Natural killer cell (primary cell): ENCODE measurements around the gene RARA. TPM values are rescaled to one million over a fixed set of nuclear protein-coding genes. Genes with fewer than 3 reads are reported as not detected.

ENCODE experiments used
- ATAC-seq, 3 donors: fragments of 150-1000 bp in 2 of 3; fragments of 200-7000 bp in 1 of 3; cut with Tn5 transposase; 1 replicate in 1 of 3; 2 replicates in 2 of 3; pipeline ENCODE4 v1.10.0; 2021; ENCODE audit warnings: mild to moderate bottlenecking in 2 of 3, moderate library complexity in 2 of 3
- DNase-seq, 2 donors: peaks; one replicate each; pipeline versions ENCODE4 v3.0.0 to v3.0.0-alpha.2; 2013 to 2021; ENCODE audit warnings: mixed read lengths in 1 of 2
- H3K27ac ChIP-seq: one replicate; pipeline ENCODE4 v1.5.1; 2013; ENCODE audit warnings: mild to moderate bottlenecking, low read length
- H3K27me3 ChIP-seq: one replicate; pipeline ENCODE4 v1.6.1; 2013; ENCODE audit warnings: low read length; ENCODE audit not compliant: control insufficient read depth, insufficient read depth
- H3K36me3 ChIP-seq: one replicate; pipeline ENCODE4 v1.6.1; 2013; ENCODE audit warnings: low read length; ENCODE audit not compliant: control insufficient read depth, insufficient read depth
- H3K4me1 ChIP-seq: one replicate; pipeline ENCODE4 v1.6.1; 2013; ENCODE audit warnings: low read length; ENCODE audit not compliant: control insufficient read depth, insufficient read depth
- H3K4me3 ChIP-seq: one replicate; pipeline ENCODE4 v1.5.1; 2013; ENCODE audit warnings: low read length
- H3K9me3 ChIP-seq: one replicate; pipeline ENCODE4 v1.6.1; 2013; ENCODE audit warnings: low read length; ENCODE audit not compliant: control insufficient read depth, insufficient read depth
- H3K27ac Mint-ChIP-seq, 2 donors: one replicate each; pipeline ENCODE4 v1.8.0; 2022; ENCODE audit warnings: mild to moderate bottlenecking in 2 of 2, mixed read lengths in 2 of 2, moderate library complexity in 1 of 2
- H3K27me3 Mint-ChIP-seq, 2 donors: one replicate each; pipeline ENCODE4 v1.8.0; 2022; ENCODE audit warnings: low read depth in 2 of 2, mixed read lengths in 2 of 2
- H3K36me3 Mint-ChIP-seq: one replicate; pipeline ENCODE4 v1.8.0; 2022; ENCODE audit warnings: mixed read lengths
- H3K4me1 Mint-ChIP-seq, 2 donors: one replicate each; pipeline ENCODE4 v1.8.0; 2022; ENCODE audit warnings: mixed read lengths in 2 of 2
- H3K4me3 Mint-ChIP-seq: one replicate; pipeline ENCODE4 v1.8.0; 2022; ENCODE audit warnings: mild to moderate bottlenecking, moderate library complexity, mixed read lengths
- H3K9me3 Mint-ChIP-seq, 2 donors: one replicate each; pipeline ENCODE4 v1.8.0; 2022; ENCODE audit warnings: mixed read lengths in 2 of 2
- CTCF ChIP-seq: fragments of 200-600 bp; IDR thresholded peaks from one replicate; pipeline ENCODE4 v1.8.0; 2022; ENCODE audit warnings: antibody characterized with exemption
- WGBS: methylation state at CpG from one replicate; pipeline ENCODE4 v1.1.7; 2013; ENCODE audit warnings: missing lambda C conversion rate; ENCODE audit not compliant: insufficient coverage; 5-methylcytosine and 5-hydroxymethylcytosine counted together
- intact Hi-C: fragments of 100-400 bp; cut with micrococcal nuclease; formaldehyde crosslinking; loops from one replicate; pipeline ENCODE4 v1.14.2; 2022
- total RNA-seq, 4 donors: library from RNA; stranded (reverse); fragments of 120-200 nt in 1 of 4; gene quantifications; one replicate each; pipeline versions ENCODE4 v1.2.3 to v1.2.4, GENCODE V29; 2013 to 2022

The RARA gene
- total RNA-seq, 3 donors from 2014 or later (not counting 1 experiment from before 2014, with no cell fraction given) = 75.9 to 94.6 (median 79.1) TPM

- Mint-ChIP-seq H3K36me3 (no peaks in the 10 kb centered on the region), H3K4me1 (peaks cover 65 to 83% of the 10 kb centered on the region in 2 donors), H3K4me3 (no peak overlapping the region), H3K27me3 (no peaks in the 10 kb centered on the region), H3K27ac (peak overlapping the region; percentile 69 to 78), H3K9me3 (no peaks in the 10 kb centered on the region)
- Histone ChIP-seq H3K9me3 (no peaks in the 10 kb centered on the region), H3K4me3 (no peak overlapping the region), H3K27me3 (no peaks in the 10 kb centered on the region), H3K27ac (no peak overlapping the region), H3K36me3 (no peaks in the 10 kb centered on the region), H3K4me1 (peaks cover 93% of the 10 kb centered on the region)
- WGBS = 91% methylated on average over 3 of the region's 3 CpGs
- DNase-seq = peak in 1 of 2 donors; percentile 11
- intact Hi-C loops = no loop called here
- no peak for ATAC-seq
- no peak for TF ChIP-seq CTCF
Measured at GRCh38 chr17:40315206-40315605, 6.2 kb downstream of the RARA start.

- WGBS = 82% methylated on average over 5 of the region's 9 CpGs
- no peak for TF ChIP-seq CTCF
- Histone ChIP-seq H3K4me1 (peaks cover 94% of the 10 kb centered on the region), H3K36me3 (no peaks in the 10 kb centered on the region), H3K27ac (no peak overlapping the region), H3K9me3 (no peaks in the 10 kb centered on the region), H3K27me3 (no peaks in the 10 kb centered on the region), H3K4me3 (no peak overlapping the region)
- intact Hi-C loops = no loop called here
- Mint-ChIP-seq H3K27ac (peak overlapping the region; percentile 53 to 78), H3K27me3 (no peaks in the 10 kb centered on the region), H3K9me3 (no peaks in the 10 kb centered on the region), H3K36me3 (no peaks in the 10 kb centered on the region), H3K4me1 (peaks cover 72 to 83% of the 10 kb centered on the region in 2 donors), H3K4me3 (peak overlapping the region; percentile 57)
- no peak for ATAC-seq
- DNase-seq = peak in 1 of 2 donors; percentile 32
Measured at GRCh38 chr17:40315678-40316570, 6.9 kb downstream of the RARA start.

- 86% methylated on average over 38 of the region's 38 CpGs for WGBS
- Histone ChIP-seq H3K9me3 (no peaks in the 10 kb centered on the region), H3K27ac (peak overlapping the region; percentile 98), H3K4me3 (no peak overlapping the region), H3K4me1 (peaks cover 94% of the 10 kb centered on the region), H3K27me3 (no peaks in the 10 kb centered on the region), H3K36me3 (no peaks in the 10 kb centered on the region)
- Mint-ChIP-seq H3K4me1 (peaks cover 81 to 83% of the 10 kb centered on the region in 2 donors), H3K27me3 (no peaks in the 10 kb centered on the region), H3K36me3 (no peaks in the 10 kb centered on the region), H3K9me3 (no peaks in the 10 kb centered on the region), H3K27ac (peak overlapping the region; percentile 99), H3K4me3 (peak overlapping the region; percentile 57)
- TF ChIP-seq CTCF = no peak
- intact Hi-C loops = no loop called here
- no peak for ATAC-seq
- no peak for DNase-seq
Measured at GRCh38 chr17:40316571-40317344, 7.8 kb downstream of the RARA start.
